ENCODE measurements around the gene XNDC1N. TPM values are rescaled to one million over a fixed set of nuclear protein-coding genes. Genes with fewer than 3 reads are reported as not detected.

Gene XNDC1N
- total RNA-seq, 4 donors from 2014 or later: 1.6 to 8.6 (median 6.5) TPM

- intact Hi-C loops (cut with DNase I; ENCODE audit: low total_unique reads): no loop called here
- no peak for DNase-seq (ENCODE audit: low spot score in 2 of 2)
- TF ChIP-seq CTCF (IDR thresholded peaks at IDR 0.05) (no peak), POLR2A (IDR thresholded peaks at IDR 0.05) (no peak)
- WGBS, 2 donors: 41 to 47% methylated on average over 5 of the region's 5 CpGs
- no peak overlapping the region for H3K4me3 ChIP-seq (ENCODE audit: low read depth, poor library complexity, severe bottlenecking)
Measured at GRCh38 chr11:71936825-71937224, 8.4 kb upstream of the XNDC1N start.

DNA sequence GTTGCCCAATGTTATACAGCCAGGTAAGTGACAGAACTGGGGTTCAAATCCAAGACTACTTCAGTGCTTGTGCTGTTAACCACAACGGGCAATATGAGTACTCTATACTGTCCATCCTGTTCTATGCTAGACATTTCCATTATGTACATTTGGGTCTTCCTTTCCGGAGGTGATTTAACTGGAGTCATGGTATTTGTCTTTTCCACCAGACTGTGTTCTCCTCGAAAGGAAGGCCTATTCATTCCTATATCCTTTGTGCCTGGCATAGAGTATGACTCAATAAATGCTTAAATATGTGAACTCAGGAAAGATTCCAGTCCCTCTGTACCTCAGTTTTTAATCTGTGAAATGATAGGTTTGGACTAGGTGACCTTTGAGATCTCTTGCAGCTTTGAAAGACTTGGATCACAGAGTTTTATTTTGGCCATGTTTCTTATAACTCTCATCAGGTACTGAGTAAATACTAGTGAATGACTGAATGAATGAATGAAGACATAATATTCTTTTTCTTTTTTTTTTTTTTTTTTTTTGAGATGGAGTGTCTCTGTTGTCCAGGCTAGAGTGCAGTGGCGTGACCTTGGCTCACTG lies 7.0 kb upstream of the XNDC1N start:
- WGBS, 2 donors: 78 to 88% methylated on average over 4 of the region's 4 CpGs
- no peak for TF ChIP-seq CTCF (IDR thresholded peaks at IDR 0.05)
- no peak for TF ChIP-seq POLR2A (IDR thresholded peaks at IDR 0.05)
- H3K4me3 ChIP-seq (ENCODE audit: low read depth, poor library complexity, severe bottlenecking): no peak overlapping the region
- intact Hi-C loops (cut with DNase I; ENCODE audit: low total_unique reads): no loop called here
- no peak for DNase-seq (ENCODE audit: low spot score in 2 of 2)

GRCh38 chr11:71934213-71934612 lies 5.8 kb upstream of the XNDC1N start:
- no peak overlapping the region for H3K4me3 ChIP-seq (ENCODE audit: low read depth, poor library complexity, severe bottlenecking)
- TF ChIP-seq POLR2A (IDR thresholded peaks at IDR 0.05) (no peak), CTCF (IDR thresholded peaks at IDR 0.05) (no peak)
- no peak for DNase-seq (ENCODE audit: low spot score in 2 of 2)
- WGBS, 2 donors: 51 to 52% methylated on average over 2 of the region's 2 CpGs
- intact Hi-C loops (cut with DNase I; ENCODE audit: low total_unique reads): no loop called here

DNA sequence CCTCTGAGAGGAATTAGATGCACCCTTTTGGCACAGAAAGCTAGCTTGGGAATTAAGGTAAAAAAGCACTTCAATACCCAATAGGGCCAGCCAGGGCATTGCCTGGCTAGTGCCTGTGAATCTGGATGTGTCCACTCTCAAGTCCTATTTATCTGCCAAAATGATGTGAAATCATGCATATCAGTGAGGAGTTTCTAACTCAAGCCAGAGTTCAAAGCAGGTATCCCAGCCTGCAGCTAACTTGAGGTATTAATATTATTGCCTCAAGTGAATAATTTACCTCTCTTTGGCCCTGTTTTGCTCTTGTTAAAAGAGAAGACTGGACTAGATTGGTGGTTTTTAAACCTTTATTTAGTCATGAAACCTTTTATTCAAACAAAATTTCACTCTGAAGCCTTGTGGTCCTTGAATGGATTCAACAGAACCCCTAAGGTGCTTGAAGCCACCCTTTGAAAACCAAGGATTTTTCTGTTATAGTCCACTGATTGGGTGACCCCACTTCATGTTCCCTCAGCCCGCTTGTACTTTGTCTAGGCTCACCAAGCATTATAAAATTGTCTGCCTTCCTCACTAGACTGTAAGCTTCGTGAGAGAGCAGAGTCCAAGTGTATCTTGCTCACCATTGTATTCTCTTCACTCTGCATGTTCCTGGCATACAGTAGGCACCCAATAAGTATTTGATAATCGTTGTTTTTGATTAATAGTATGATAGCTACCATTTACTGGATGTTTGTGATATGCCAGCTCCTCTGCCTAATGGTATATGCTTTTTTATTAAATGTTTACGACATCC lies 4.9 kb upstream of the XNDC1N start:
- 80 to 82% methylated on average over 4 of the region's 4 CpGs for WGBS, 2 donors
- no peak for TF ChIP-seq CTCF (IDR thresholded peaks at IDR 0.05)
- TF ChIP-seq POLR2A (IDR thresholded peaks at IDR 0.05): no peak
- no peak for DNase-seq (ENCODE audit: low spot score in 2 of 2)
- no peak overlapping the region for H3K4me3 ChIP-seq (ENCODE audit: low read depth, poor library complexity, severe bottlenecking)
- intact Hi-C loops (cut with DNase I; ENCODE audit: low total_unique reads): no loop called here

DNA sequence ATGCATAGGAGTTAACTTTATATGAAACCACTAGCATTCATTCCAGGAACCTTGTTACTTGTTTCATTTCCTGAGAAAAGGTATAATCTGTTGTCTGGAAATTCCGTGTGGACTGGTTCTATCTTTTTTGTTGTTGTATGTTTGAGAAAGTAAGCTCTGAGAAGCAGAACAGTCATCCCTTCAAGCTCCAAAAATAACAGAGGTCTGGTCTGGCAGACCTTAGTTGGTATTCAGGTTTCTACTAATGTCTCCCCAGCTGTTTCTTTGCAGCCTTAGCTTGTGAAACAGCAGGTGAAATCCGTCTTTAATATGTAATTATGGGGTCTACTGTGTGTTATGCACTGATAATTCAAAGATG lies 2.8 kb upstream of the XNDC1N start:
- WGBS, 2 donors: 64 to 68% methylated on average over 2 of the region's 2 CpGs
- intact Hi-C loops (cut with DNase I; ENCODE audit: low total_unique reads): no loop called here
- no peak for TF ChIP-seq CTCF (IDR thresholded peaks at IDR 0.05)
- no peak for TF ChIP-seq POLR2A (IDR thresholded peaks at IDR 0.05)
- no peak for DNase-seq (ENCODE audit: low spot score in 2 of 2)
- no peak overlapping the region for H3K4me3 ChIP-seq (ENCODE audit: low read depth, poor library complexity, severe bottlenecking)

Measured in lower leg skin (tissue), 4 donors.